DOHH2 (cell line): ENCODE results near the gene PDXK.

Experiments
- CTCF ChIP-seq: fragments of 200-600 bp; sonication (generic); IDR thresholded peaks from one replicate; pipeline ENCODE4 v1.5.1; 2014; ENCODE audit warnings: antibody characterized with exemption, mild to moderate bottlenecking, low read depth, low read length; ENCODE audit not compliant: poor library complexity, severe bottlenecking
- EZH2phosphoT487 ChIP-seq: fragments of 200-600 bp; sonication (generic); IDR thresholded peaks from 2 replicates; pipeline ENCODE4 v1.6.1; 2017; ENCODE audit warnings: borderline replicate concordance, mild to moderate bottlenecking, antibody characterized with exemption, low read length, moderate library complexity, mixed read lengths

- TF ChIP-seq EZH2phosphoT487 = no peak
- TF ChIP-seq CTCF = no peak
Observed at GRCh38 chr21:43719748-43720538, 1.0 kb downstream of the PDXK start.
